ENCODE results near the gene JAKMIP1. TPM values are rescaled to one million over a fixed set of nuclear protein-coding genes. Genes with fewer than 3 reads are reported as not detected.

The JAKMIP1 gene
- total and polyA plus RNA-seq, 2 of the 13 experiments (the other 11 are each of a cell fraction or from before 2014, with no cell fraction given) = not detected

DNA sequence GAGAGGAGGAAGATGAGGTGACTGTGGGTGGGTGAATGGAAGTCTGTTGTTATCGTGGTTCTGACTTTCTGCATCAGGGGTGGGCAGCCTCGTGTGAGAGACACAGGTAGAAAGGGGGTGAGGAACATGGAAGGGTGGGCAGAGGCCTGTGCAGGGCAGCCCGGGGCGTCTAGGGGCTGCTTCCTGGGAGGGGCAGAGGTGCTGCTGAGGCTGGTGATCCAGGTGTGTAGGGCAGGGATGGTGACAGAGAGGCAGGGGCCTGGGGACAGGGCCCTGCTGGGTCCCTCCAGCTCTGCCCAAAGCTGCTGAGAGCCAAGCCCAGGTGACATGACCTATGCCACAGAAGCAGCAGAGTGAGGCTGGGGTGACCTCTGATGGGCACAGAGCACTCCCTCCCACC, 92.5 kb downstream of the JAKMIP1 start:
- no peak for ATAC-seq
- H3K36me3 ChIP-seq (replicated peaks in 1 of 2; ENCODE audit: control insufficient read depth in 1 of 2, insufficient read depth in 2 of 2, low read length in 2 of 2) = no peaks in the 10 kb centered on the region
- 0% methylated on average over 2 of the region's 4 CpGs for WGBS (ENCODE audit: low lambda C conversion rate)
- intact Hi-C loops (cut with micrococcal nuclease; ENCODE audit: unreplicated experiment) (no loop called here), in situ Hi-C loops (cut with HindIII; ENCODE audit: extremely low pct_ligation_motif_present, low pct_unique_long_range_greater_than_20kb) (no loop called here)
- no peaks in the 10 kb centered on the region for H3K79me2 ChIP-seq (ENCODE audit: insufficient read depth, low read length)
- H3K9ac ChIP-seq (ENCODE audit: insufficient read depth, low read depth, low read length) = no peak overlapping the region
- H3K4me2 ChIP-seq (ENCODE audit: low read depth, low read length) = no peak overlapping the region
- 0 out of 2 replicates have a peak, but pooled peaks cover 2% of the 10 kb centered on the region for H4K20me1 ChIP-seq (ENCODE audit: insufficient read depth, low read length)
- TF ChIP-seq SNRNP70 (IDR thresholded peaks at IDR 0.05; ENCODE audit: low read depth, low read length) (no peak), IRF1 (CRISPR knock-in tag; IDR thresholded peaks at IDR 0.05; ENCODE audit: low read depth) (no peak), GPN1 (CRISPR knock-in tag; IDR thresholded peaks at IDR 0.05; ENCODE audit: borderline replicate concordance) (no peak), THAP9 (CRISPR knock-in tag; IDR thresholded peaks at IDR 0.05; ENCODE audit: borderline replicate concordance) (no peak), PAF1 (CRISPR knock-in tag; IDR thresholded peaks at IDR 0.05) (no peak), IRX3 (CRISPR knock-in tag; IDR thresholded peaks at IDR 0.05; ENCODE audit: borderline replicate concordance, low read depth) (no peak), ZNF556 (CRISPR knock-in tag; IDR thresholded peaks at IDR 0.05; ENCODE audit: borderline replicate concordance) (no peak), U2AF2 (IDR thresholded peaks at IDR 0.05; ENCODE audit: low read depth, low read length) (no peak), NFE2L2 (IDR thresholded peaks at IDR 0.05; ENCODE audit: low read length) (no peak), ZNF276 (CRISPR knock-in tag; IDR thresholded peaks at IDR 0.05; ENCODE audit: low read depth) (no peak), NFKBIZ (CRISPR knock-in tag; IDR thresholded peaks at IDR 0.05) (no peak), CHD2 (IDR thresholded peaks at IDR 0.05; ENCODE audit: low read depth, low read length) (no peak), NR2C2 (CRISPR knock-in tag; IDR thresholded peaks at IDR 0.05; ENCODE audit: borderline replicate concordance) (no peak), ZNF674 (CRISPR knock-in tag; IDR thresholded peaks at IDR 0.05; ENCODE audit: low read depth) (no peak)
- TF ChIP-seq, protein P1, sequence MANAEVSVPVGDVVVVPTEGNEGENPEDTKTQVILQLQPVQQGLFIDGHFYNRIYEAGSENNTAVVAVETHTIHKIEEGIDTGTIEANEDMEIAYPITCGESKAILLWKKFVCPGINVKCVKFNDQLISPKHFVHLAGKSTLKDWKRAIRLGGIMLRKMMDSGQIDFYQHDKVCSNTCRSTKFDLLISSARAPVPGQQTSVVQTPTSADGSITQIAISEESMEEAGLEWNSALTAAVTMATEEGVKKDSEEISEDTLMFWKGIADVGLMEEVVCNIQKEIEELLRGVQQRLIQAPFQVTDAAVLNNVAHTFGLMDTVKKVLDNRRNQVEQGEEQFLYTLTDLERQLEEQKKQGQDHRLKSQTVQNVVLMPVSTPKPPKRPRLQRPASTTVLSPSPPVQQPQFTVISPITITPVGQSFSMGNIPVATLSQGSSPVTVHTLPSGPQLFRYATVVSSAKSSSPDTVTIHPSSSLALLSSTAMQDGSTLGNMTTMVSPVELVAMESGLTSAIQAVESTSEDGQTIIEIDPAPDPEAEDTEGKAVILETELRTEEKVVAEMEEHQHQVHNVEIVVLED (CRISPR knock-in tag; IDR thresholded peaks at IDR 0.05; ENCODE audit: borderline replicate concordance) = no peak
- TF ChIP-seq, protein P2, sequence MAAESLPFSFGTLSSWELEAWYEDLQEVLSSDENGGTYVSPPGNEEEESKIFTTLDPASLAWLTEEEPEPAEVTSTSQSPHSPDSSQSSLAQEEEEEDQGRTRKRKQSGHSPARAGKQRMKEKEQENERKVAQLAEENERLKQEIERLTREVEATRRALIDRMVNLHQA (CRISPR knock-in tag; IDR thresholded peaks at IDR 0.05) = no peak
- H3K9me3 ChIP-seq (ENCODE audit: low read length) = no peaks in the 10 kb centered on the region
- no peak overlapping the region for H3K27ac ChIP-seq (ENCODE audit: extremely low read length, insufficient read depth, low read length)
- H2AFZ ChIP-seq (ENCODE audit: low read length) = no peak overlapping the region
- H3K4me3 ChIP-seq (replicated peaks in 1 of 3; ENCODE audit: insufficient read depth in 1 of 3, low read depth in 2 of 3, low read length in 3 of 3) = no peak overlapping the region
- no peaks in the 10 kb centered on the region for H3K4me1 ChIP-seq (ENCODE audit: insufficient read depth, low read length)
- BruUV-seq (replicated peaks) = no TSS peak
- DNase-seq (ENCODE audit: low spot score) = no peak
- ChIA-PET CTCF (ENCODE audit: low intra/inter-chr PET ratio, low total read pairs) (no interaction called here), POLR2A (no interaction called here)
- H3K27me3 ChIP-seq (ENCODE audit: control insufficient read depth in 1 of 2, insufficient read depth in 2 of 2, low read length in 2 of 2) = peaks cover 8 to 30% of the 10 kb centered on the region in 2 experiments; a peak in 3 of 5 replicates
- no peak for FAIRE-seq
